Spleen (tissue), 11 donors: ENCODE results near the gene PDE4D. TPM values are rescaled to one million over a fixed set of nuclear protein-coding genes. Genes with fewer than 3 reads are reported as not detected.
"Not testable (repeated sequence)": the region's sequence is repeated elsewhere in the genome, so short reads cannot be mapped to it uniquely, and the experiment has no call there.

Experiments
- DNase-seq: peaks from one replicate; pipeline ENCODE4 v3.0.0-alpha.2; 2020
- H3K27ac ChIP-seq, 8 donors: fragments of 200-600 bp; sonication (generic) in 7 of 8; 1 replicate in 4 of 8; 2 replicates in 4 of 8; pipeline versions ENCODE4 v1.5.0 to v1.8.0; 2016 to 2021; ENCODE audit warnings: inconsistent platforms in 4 of 8, mild to moderate bottlenecking in 4 of 8, moderate library complexity in 1 of 8
- H3K27me3 ChIP-seq, 7 donors: fragments of 200-600 bp; sonication (generic) in 6 of 7; replicated peaks in 1 of 7; 1 replicate in 4 of 7; 2 replicates in 3 of 7; pipeline versions ENCODE4 v1.5.0 to v1.8.0; 2016 to 2021; ENCODE audit warnings: inconsistent platforms in 3 of 7, mild to moderate bottlenecking in 1 of 7
- H3K36me3 ChIP-seq, 6 donors: fragments of 200-600 bp; sonication (generic) in 5 of 6; 1 replicate in 4 of 6; 2 replicates in 2 of 6; pipeline versions ENCODE4 v1.5.0 to v1.8.0; 2016 to 2021; ENCODE audit warnings: inconsistent platforms in 2 of 6
- H3K4me1 ChIP-seq, 6 donors: fragments of 200-600 bp; sonication (generic) in 5 of 6; 1 replicate in 3 of 6; 2 replicates in 3 of 6; pipeline versions ENCODE4 v1.5.0 to v1.8.0; 2016 to 2021; ENCODE audit warnings: inconsistent platforms in 3 of 6
- H3K4me3 ChIP-seq, 8 donors: fragments of 200-600 bp; sonication (generic) in 7 of 8; 1 replicate in 4 of 8; 2 replicates in 4 of 8; pipeline versions ENCODE4 v1.5.0 to v1.8.0; 2016 to 2021; ENCODE audit warnings: inconsistent platforms in 4 of 8, mild to moderate bottlenecking in 4 of 8, moderate library complexity in 2 of 8
- H3K9me3 ChIP-seq, 8 donors: fragments of 200-600 bp; sonication (generic) in 7 of 8; 1 replicate in 4 of 8; 2 replicates in 4 of 8; pipeline versions ENCODE4 v1.5.0 to v1.8.0; 2016 to 2021; ENCODE audit warnings: inconsistent platforms in 4 of 8
- CTCF ChIP-seq, 11 experiments: fragments of 200-600 bp in 7 of 11; fragments of 450-650 bp in 4 of 11; sonication (generic) in 4 of 11; IDR thresholded peaks in 8 of 11; conservative IDR thresholded peaks in 3 of 11; 1 replicate in 7 of 11; 2 replicates in 4 of 11; pipeline versions ENCODE4 v1.4.0 to v1.8.0; 2016 to 2021; ENCODE audit warnings: antibody characterized with exemption in 11 of 11, inconsistent platforms in 4 of 11, mild to moderate bottlenecking in 1 of 11
- POLR2A ChIP-seq, 3 donors: fragments of 450-650 bp; IDR thresholded peaks; one replicate each; pipeline ENCODE4 v1.5.1; 2017; ENCODE audit warnings: antibody characterized with exemption in 3 of 3, mild to moderate bottlenecking in 1 of 3
- POLR2AphosphoS5 ChIP-seq, 3 donors: sonication (generic); formaldehyde crosslinking; IDR thresholded peaks; one replicate each; pipeline ENCODE4 v1.5.1; 2017; ENCODE audit warnings: antibody characterized with exemption in 3 of 3
- WGBS, 5 donors: extraction: QIAGEN DNeasy Blood & Tissue Kit in 3 of 5; methylation state at CpG; one replicate each; pipeline versions ENCODE4 v1.1.5 to v1.1.7; 2013 to 2018; 5-methylcytosine and 5-hydroxymethylcytosine counted together
- intact Hi-C: fragments of 100-400 bp; cut with DNase I; formaldehyde crosslinking; loops from one replicate; pipeline ENCODE4 v1.15.0; 2023; ENCODE audit warnings: low total_unique reads
- polyA plus RNA-seq, 3 donors: library from polyadenylated mRNA; stranded (reverse); fragments of 200-250 nt; gene quantifications; one replicate each; pipeline ENCODE4 v1.2.1, GENCODE V29; 2013
- total RNA-seq, 7 donors: library from RNA; depleted of rRNA in 3 of 7; stranded (reverse); fragments of >200 nt in 3 of 7; fragmentation: NEBNext Ultra II Directional in 4 of 7; extraction: Animal tissue kit (Norgen Biotek cat#: 25700) in 4 of 7; gene quantifications; one replicate each; pipeline versions ENCODE4 v1.1.0 to v1.2.1, GENCODE V29; 2016 to 2021
- donor health status: healthy with polysubstance abuse.
- donor health status: DM: no; HTN: no; CAD: no; lungs with moderate emphysema.
- donor health status: DM: no; HTN: no; CAD: no.
- donor health status: Bipolar disorder and iron deficiency.
- donor health status: healthy.
- donor health status: DM: no; HTN: no; CAD: no.
- donor health status: DM: yes; HTN: yes; CAD: no.

Gene PDE4D
- total and polyA plus RNA-seq, 10 donors, result 0.88 to 51.8 (median 18.2) TPM

GRCh38 chr5:59467969-59468368, 425.6 kb downstream of the PDE4D start:
- H3K27ac ChIP-seq, result no peak overlapping the region
- TF ChIP-seq CTCF (IDR thresholded peaks at IDR 0.05 in 8 of 11, conservative IDR thresholded peaks at IDR 0.05 in 3 of 11) (no peak), POLR2AphosphoS5 (IDR thresholded peaks at IDR 0.05) (no peak), POLR2A (IDR thresholded peaks at IDR 0.05) (no peak)
- WGBS, 5 donors, result 88 to 95% (median 94%) methylated on average over 2 of the region's 2 CpGs
- no peak overlapping the region for H3K4me3 ChIP-seq
- no peaks in the 10 kb centered on the region for H3K36me3 ChIP-seq
- no peaks in the 10 kb centered on the region for H3K27me3 ChIP-seq
- no peak for DNase-seq
- H3K4me1 ChIP-seq, result no peaks in the 10 kb centered on the region
- intact Hi-C loops, result no loop called here
- H3K9me3 ChIP-seq, result no peaks in the 10 kb centered on the region

DNA sequence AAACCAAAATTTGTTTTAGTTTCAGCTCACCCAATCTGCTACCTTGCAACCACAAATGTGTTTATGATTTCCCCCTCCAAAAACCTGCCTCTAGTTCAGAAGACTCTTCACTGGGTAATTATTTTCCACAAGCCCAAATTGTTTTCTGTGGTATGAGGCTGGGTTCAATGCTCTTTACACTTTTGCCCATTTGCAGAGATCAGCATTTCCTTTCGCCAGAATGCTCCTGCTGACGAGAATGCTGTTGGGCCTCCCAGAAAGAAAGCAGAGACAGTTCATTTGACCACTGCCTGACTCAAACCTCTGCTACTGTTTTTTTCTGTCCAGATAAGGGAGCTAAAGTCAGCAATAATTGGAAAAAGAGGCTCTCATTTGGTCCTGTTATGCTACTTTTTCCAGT, 427.3 kb downstream of the PDE4D start:
- Histone ChIP-seq H3K9me3 (no peaks in the 10 kb centered on the region), H3K36me3 (no peaks in the 10 kb centered on the region), H3K27ac (no peak overlapping the region), H3K4me3 (no peak overlapping the region), H3K27me3 (no peaks in the 10 kb centered on the region), H3K4me1 (no peaks in the 10 kb centered on the region)
- TF ChIP-seq POLR2AphosphoS5 (IDR thresholded peaks at IDR 0.05) (no peak), POLR2A (IDR thresholded peaks at IDR 0.05) (no peak), CTCF (IDR thresholded peaks at IDR 0.05 in 8 of 11, conservative IDR thresholded peaks at IDR 0.05 in 3 of 11) (no peak)
- DNase-seq, result no peak
- WGBS, 5 donors, result 59 to 77% (median 70%) methylated on average over 2 of the region's 2 CpGs
- intact Hi-C loops, result no loop called here

- H3K36me3 ChIP-seq, result no peaks in the 10 kb centered on the region
- intact Hi-C loops, result no loop called here
- no peak for DNase-seq
These were observed 428.6 kb downstream of the PDE4D start for GRCh38 chr5:59464969-59465368.

GRCh38 chr5:59463618-59464166, 429.8 kb downstream of the PDE4D start:
- H3K36me3 ChIP-seq, H3K27me3 ChIP-seq, H3K4me1 ChIP-seq, H3K27ac ChIP-seq, H3K4me3 ChIP-seq, H3K9me3 ChIP-seq, DNase-seq, intact Hi-C loops: not testable (repeated sequence)
- 71 to 86% (median 82%) methylated on average over 3 to 4 of the region's 4 CpGs for WGBS, 5 donors

More at GRCh38 chr5:59464969-59465368, 428.6 kb downstream of the PDE4D start:
- Histone ChIP-seq H3K27ac (no peak overlapping the region), H3K4me1 (no peaks in the 10 kb centered on the region), H3K9me3 (no peaks in the 10 kb centered on the region), H3K27me3 (no peaks in the 10 kb centered on the region), H3K4me3 (no peak overlapping the region)
- TF ChIP-seq POLR2AphosphoS5 (IDR thresholded peaks at IDR 0.05) (no peak), POLR2A (IDR thresholded peaks at IDR 0.05) (no peak), CTCF (IDR thresholded peaks at IDR 0.05 in 8 of 11, conservative IDR thresholded peaks at IDR 0.05 in 3 of 11) (no peak)
- 94 to 99% (median 97%) methylated on average over 3 of the region's 3 CpGs for WGBS, 5 donors

- intact Hi-C loops, result no loop called here
- DNase-seq, result no peak
- Histone ChIP-seq H3K4me1 (no peaks in the 10 kb centered on the region), H3K27ac (no peak overlapping the region), H3K27me3 (no peaks in the 10 kb centered on the region), H3K4me3 (no peak overlapping the region), H3K36me3 (no peaks in the 10 kb centered on the region), H3K9me3 (no peaks in the 10 kb centered on the region)
- WGBS, 5 donors, result 44 to 89% (median 83%) methylated on average over 1 of the region's 1 CpG
- TF ChIP-seq POLR2AphosphoS5 (IDR thresholded peaks at IDR 0.05), result no peak
- no peak for TF ChIP-seq POLR2A (IDR thresholded peaks at IDR 0.05)
- TF ChIP-seq CTCF (IDR thresholded peaks at IDR 0.05 in 8 of 11, conservative IDR thresholded peaks at IDR 0.05 in 3 of 11), result no peak
These were observed 430.6 kb downstream of the PDE4D start for GRCh38 chr5:59462956-59463355.
